HCT116 (cell line): ENCODE data around the gene DPP10. TPM values are rescaled to one million over a fixed set of nuclear protein-coding genes. Genes with fewer than 3 reads are reported as not detected.

Experiments
- ATAC-seq: fragments of 200-7000 bp; cut with Tn5 transposase; 2 replicates; pipeline ENCODE4 v1.9.1; 2020; ENCODE audit warnings: mild to moderate bottlenecking, moderate library complexity
- BruUV-seq: library from RNA; stranded (reverse); fragments of 400-500 nt; replicated peaks from 2 replicates; lab custom pipeline; 2021; lab: Mats Ljungman, UMichigan
- CTCF ChIA-PET: fragments of 300-600 bp; sonication (Branson Sonifier 250); formaldehyde crosslinking; loops from one replicate; lab custom pipeline; 2021; ENCODE audit warnings: antibody characterized with exemption; lab: Charles Lee
- POLR2A ChIA-PET: fragments of 300-600, 350-600 bp; sonication (Branson Sonifier 250); formaldehyde crosslinking; loops from one replicate; lab custom pipeline; 2021; ENCODE audit warnings: antibody characterized with exemption; lab: Charles Lee
- RAD21 ChIA-PET, 2 experiments: fragments of 300-600 bp; sonication (Branson Sonifier 250); formaldehyde crosslinking; loops; one replicate each; lab custom pipeline; 2023; ENCODE audit warnings: low total read pairs in 2 of 2; ENCODE audit not compliant: uncharacterized antibody in 2 of 2, unreplicated experiment in 2 of 2, low non-redundant PET in 1 of 2; lab: Charles Lee
- DNase-seq: peaks from one replicate; pipeline ENCODE4 v3.0.0-alpha.2; 2010; ENCODE audit warnings: low read depth, low spot score
- H2AFZ ChIP-seq: fragments of 200-600 bp; shearing (Covaris generic), sonication (generic); 2 replicates; pipeline ENCODE4 v1.6.1; 2017; ENCODE audit warnings: low read depth, mixed run types, mixed read lengths, antibody characterized with exemption, low read length; ENCODE audit not compliant: poor library complexity, severe bottlenecking
- H3K27ac ChIP-seq: 2 replicates; pipeline ENCODE4 v1.5.1; 2012; ENCODE audit warnings: low read depth, low read length
- H3K27me3 ChIP-seq: fragments of 200-600 bp; sonication (generic); 2 replicates; pipeline ENCODE4 v1.6.1; 2016; ENCODE audit warnings: mixed run types, low read length, mixed read lengths; ENCODE audit not compliant: insufficient read depth
- H3K36me3 ChIP-seq, 2 experiments: fragments of 200-500 bp in 1 of 2; fragments of 200-600 bp in 1 of 2; sonication (Bioruptor generic) in 1 of 2; sonication (generic) in 1 of 2; 2 replicates each; pipeline versions ENCODE4 v1.5.1 to v1.6.1; 2014 to 2016; ENCODE audit warnings: low read length in 2 of 2, inconsistent platforms in 1 of 2, mixed read lengths in 1 of 2, mixed run types in 1 of 2; ENCODE audit not compliant: insufficient read depth in 2 of 2, control insufficient read depth in 1 of 2
- H3K4me1 ChIP-seq, 2 experiments: fragments of 200-600 bp in 1 of 2; sonication (generic) in 1 of 2; 2 replicates each; pipeline versions ENCODE4 v1.5.1 to v1.6.1; 2012 to 2017; ENCODE audit warnings: low read length in 2 of 2, inconsistent platforms in 1 of 2, mild to moderate bottlenecking in 1 of 2, mixed read lengths in 1 of 2, mixed run types in 1 of 2, moderate library complexity in 1 of 2; ENCODE audit not compliant: insufficient read depth in 2 of 2, control insufficient read depth in 1 of 2
- H3K4me2 ChIP-seq: fragments of 200-600 bp; sonication (generic); 2 replicates; pipeline ENCODE4 v1.6.1; 2017; ENCODE audit warnings: mixed run types, low read length, mixed read lengths
- H3K4me3 ChIP-seq, 2 experiments: fragments of 200-600 bp in 1 of 2; sonication (generic) in 1 of 2; replicated peaks in 1 of 2; 2 replicates each; pipeline ENCODE4 v1.5.1; 2011 to 2016; ENCODE audit warnings: low read length in 2 of 2, control low read depth in 1 of 2, low read depth in 1 of 2, mild to moderate bottlenecking in 1 of 2, mixed read lengths in 1 of 2, mixed run types in 1 of 2
- H3K79me2 ChIP-seq: fragments of 200-600 bp; sonication (generic); 2 replicates; pipeline ENCODE4 v1.6.1; 2017; ENCODE audit warnings: mild to moderate bottlenecking, mixed run types, low read length, moderate library complexity, mixed read lengths; ENCODE audit not compliant: insufficient read depth
- H3K9ac ChIP-seq: fragments of 200-600 bp; sonication (generic); 2 replicates; pipeline ENCODE4 v1.6.1; 2016; ENCODE audit warnings: low read length, mixed read lengths
- H3K9me2 ChIP-seq: fragments of 200-600 bp; sonication (generic), shearing (Covaris generic); 2 replicates; pipeline ENCODE4 v1.6.1; 2017; ENCODE audit warnings: mixed run types, mild to moderate bottlenecking, moderate library complexity; ENCODE audit not compliant: insufficient read depth
- H3K9me3 ChIP-seq, 2 experiments: fragments of 200-500 bp in 1 of 2; fragments of 200-600 bp in 1 of 2; sonication (Bioruptor generic) in 1 of 2; sonication (generic) in 1 of 2; 2 replicates each; pipeline ENCODE4 v1.6.1; 2014 to 2017; ENCODE audit warnings: low read length in 2 of 2, mixed read lengths in 2 of 2, inconsistent platforms in 1 of 2, low read depth in 1 of 2, mild to moderate bottlenecking in 1 of 2, mixed run types in 1 of 2, moderate library complexity in 1 of 2; ENCODE audit not compliant: control insufficient read depth in 1 of 2, insufficient read depth in 1 of 2
- H4K20me1 ChIP-seq: fragments of 200-600 bp; sonication (generic), shearing (Covaris generic); 2 replicates; pipeline ENCODE4 v1.6.1; 2017; ENCODE audit warnings: mixed run types, mild to moderate bottlenecking, moderate library complexity; ENCODE audit not compliant: insufficient read depth
- CBX3 ChIP-seq: IDR thresholded peaks from 2 replicates; pipeline ENCODE4 v1.6.1; 2012; ENCODE audit warnings: low read depth
- EGR1 ChIP-seq: IDR thresholded peaks from 2 replicates; pipeline ENCODE4 v1.6.1; 2012; ENCODE audit warnings: low read depth
- EZH2 ChIP-seq: fragments of 200-600 bp; sonication (generic); IDR thresholded peaks from 2 replicates; pipeline ENCODE4 v1.6.1; 2017; ENCODE audit warnings: antibody characterized with exemption, mixed run types
- EZH2phosphoT487 ChIP-seq: fragments of 200-600 bp; IDR thresholded peaks from 2 replicates; pipeline ENCODE4 v1.6.1; 2018; ENCODE audit warnings: antibody characterized with exemption, borderline replicate concordance
- RAD21 ChIP-seq: IDR thresholded peaks from 2 replicates; pipeline ENCODE4 v1.6.1; 2012; ENCODE audit warnings: low read depth, mild to moderate bottlenecking
- REST ChIP-seq: IDR thresholded peaks from 2 replicates; pipeline ENCODE4 v1.6.1; 2012; ENCODE audit warnings: low read depth
- SIN3A ChIP-seq: IDR thresholded peaks from 2 replicates; pipeline ENCODE4 v1.6.1; 2012; ENCODE audit warnings: low read depth
- SRF ChIP-seq: IDR thresholded peaks from 2 replicates; pipeline ENCODE4 v1.6.1; 2012; ENCODE audit warnings: low read depth
- ZFX ChIP-seq: fragments of 450-650 bp; IDR thresholded peaks from 2 replicates; pipeline ENCODE4 v1.6.1; 2017
- intact Hi-C: fragments of 100-400 bp; cut with micrococcal nuclease; formaldehyde crosslinking; loops from 2 replicates; pipeline ENCODE4 v1.10.0; 2022
- total RNA-seq: library from RNA; stranded (reverse); gene quantifications from one replicate; pipeline ENCODE4 v1.2.1, GENCODE V29; 2021; ENCODE audit not compliant: unreplicated experiment
- TF ChIP-seq, protein P1 (sequence below): IDR thresholded peaks from 2 replicates; pipeline ENCODE4 v1.6.1; 2012
- TF ChIP-seq, protein P2 (sequence below): IDR thresholded peaks from 2 replicates; pipeline ENCODE4 v1.6.1; 2011; ENCODE audit warnings: mild to moderate bottlenecking, low read length, moderate library complexity; ENCODE audit not compliant: insufficient replicate concordance; ENCODE audit errors: extremely low read depth

DPP10 gene
- total RNA-seq, 1 experiment from 2014 or later, result not detected

GRCh38 chr2:114405247-114406116 is 37.0 kb upstream of the DPP10 start:
- Histone ChIP-seq H3K9me3 (peaks cover 5 to 21% of the 10 kb centered on the region in 2 experiments; a peak in 2 of 4 replicates), H3K27ac (no peak overlapping the region), H3K27me3 (no peaks in the 10 kb centered on the region), H3K4me2 (no peak overlapping the region), H3K4me3 (no peak overlapping the region), H2AFZ (no peak overlapping the region), H3K4me1 (no peaks in the 10 kb centered on the region), H3K36me3 (no peaks in the 10 kb centered on the region), H3K79me2 (no peaks in the 10 kb centered on the region), H3K9ac (no peak overlapping the region), H4K20me1 (no peaks in the 10 kb centered on the region), H3K9me2 (no peaks in the 10 kb centered on the region)
- DNase-seq (no peak), ATAC-seq (no peak)
- ChIA-PET POLR2A (no interaction called here), RAD21 (no interaction called here), CTCF (no interaction called here)
- intact Hi-C loops, result no loop called here
- BruUV-seq, result no TSS peak
- TF ChIP-seq RAD21 (no peak), EZH2 (no peak), CBX3 (no peak), ZFX (no peak), SRF (no peak), EGR1 (no peak), SIN3A (no peak), REST (no peak), EZH2phosphoT487 (no peak)
- TF ChIP-seq, protein P1, sequence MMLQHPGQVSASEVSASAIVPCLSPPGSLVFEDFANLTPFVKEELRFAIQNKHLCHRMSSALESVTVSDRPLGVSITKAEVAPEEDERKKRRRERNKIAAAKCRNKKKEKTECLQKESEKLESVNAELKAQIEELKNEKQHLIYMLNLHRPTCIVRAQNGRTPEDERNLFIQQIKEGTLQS, result no peak
- TF ChIP-seq, protein P2, sequence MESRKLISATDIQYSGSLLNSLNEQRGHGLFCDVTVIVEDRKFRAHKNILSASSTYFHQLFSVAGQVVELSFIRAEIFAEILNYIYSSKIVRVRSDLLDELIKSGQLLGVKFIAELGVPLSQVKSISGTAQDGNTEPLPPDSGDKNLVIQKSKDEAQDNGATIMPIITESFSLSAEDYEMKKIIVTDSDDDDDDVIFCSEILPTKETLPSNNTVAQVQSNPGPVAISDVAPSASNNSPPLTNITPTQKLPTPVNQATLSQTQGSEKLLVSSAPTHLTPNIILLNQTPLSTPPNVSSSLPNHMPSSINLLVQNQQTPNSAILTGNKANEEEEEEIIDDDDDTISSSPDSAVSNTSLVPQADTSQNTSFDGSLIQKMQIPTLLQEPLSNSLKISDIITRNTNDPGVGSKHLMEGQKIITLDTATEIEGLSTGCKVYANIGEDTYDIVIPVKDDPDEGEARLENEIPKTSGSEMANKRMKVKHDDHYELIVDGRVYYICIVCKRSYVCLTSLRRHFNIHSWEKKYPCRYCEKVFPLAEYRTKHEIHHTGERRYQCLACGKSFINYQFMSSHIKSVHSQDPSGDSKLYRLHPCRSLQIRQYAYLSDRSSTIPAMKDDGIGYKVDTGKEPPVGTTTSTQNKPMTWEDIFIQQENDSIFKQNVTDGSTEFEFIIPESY, result no peak
